ENCODE measurements around the gene BACE1.
"Not testable (repeated sequence)": the region's sequence is repeated elsewhere in the genome, so short reads cannot be mapped to it uniquely, and the experiment has no call there.

The BACE1 gene

GRCh38 chr11:117272175-117272574 is 43.9 kb downstream of the BACE1 start:
- DNase-seq: not testable (repeated sequence)

GRCh38 chr11:117271208-117271607 is 44.8 kb downstream of the BACE1 start:
- DNase-seq: no peak

GRCh38 chr11:117269856-117270255 is 46.2 kb downstream of the BACE1 start:
- DNase-seq: no peak

- DNase-seq: no peak
These were observed 50.3 kb downstream of the BACE1 start for GRCh38 chr11:117265745-117266144.

- DNase-seq: not testable (repeated sequence)
These were observed 51.3 kb downstream of the BACE1 start for GRCh38 chr11:117264624-117265323.

- no peak for DNase-seq
These were observed 56.6 kb downstream of the BACE1 start for GRCh38 chr11:117259417-117259816.

GRCh38 chr11:117258576-117258975 is 57.5 kb downstream of the BACE1 start:
- DNase-seq: no peak

- no peak for DNase-seq
These were observed 59.5 kb downstream of the BACE1 start for GRCh38 chr11:117256573-117256972.

- DNase-seq: no peak
These were observed 60.1 kb downstream of the BACE1 start for GRCh38 chr11:117255966-117256365.

- DNase-seq: no peak
These were observed 64.5 kb downstream of the BACE1 start for GRCh38 chr11:117251506-117251905.

- DNase-seq: no peak
These were observed 66.5 kb downstream of the BACE1 start for GRCh38 chr11:117249571-117249970.

GRCh38 chr11:117248341-117248740 is 67.7 kb downstream of the BACE1 start:
- DNase-seq: no peak

GRCh38 chr11:117239295-117239694 is 76.8 kb downstream of the BACE1 start:
- no peak for DNase-seq

GRCh38 chr11:117238221-117238620 is 77.8 kb downstream of the BACE1 start:
- DNase-seq: no peak

All from suppressor macrophage treated with lipopolysaccharide for 4 hours (primary cell).